HG03159 (cell line): ENCODE data around the gene M1AP.

Experiments used
- ATAC-seq: cut with Tn5 transposase; IDR thresholded peaks from one replicate; pipeline ENCODE4 v1.9.1; 2021; ENCODE audit warnings: mild to moderate bottlenecking, moderate library complexity; ENCODE audit not compliant: unreplicated experiment

M1AP gene

GRCh38 chr2:74528600-74529356, 119.4 kb downstream of the M1AP start:
- ATAC-seq: peak; percentile 4

DNA sequence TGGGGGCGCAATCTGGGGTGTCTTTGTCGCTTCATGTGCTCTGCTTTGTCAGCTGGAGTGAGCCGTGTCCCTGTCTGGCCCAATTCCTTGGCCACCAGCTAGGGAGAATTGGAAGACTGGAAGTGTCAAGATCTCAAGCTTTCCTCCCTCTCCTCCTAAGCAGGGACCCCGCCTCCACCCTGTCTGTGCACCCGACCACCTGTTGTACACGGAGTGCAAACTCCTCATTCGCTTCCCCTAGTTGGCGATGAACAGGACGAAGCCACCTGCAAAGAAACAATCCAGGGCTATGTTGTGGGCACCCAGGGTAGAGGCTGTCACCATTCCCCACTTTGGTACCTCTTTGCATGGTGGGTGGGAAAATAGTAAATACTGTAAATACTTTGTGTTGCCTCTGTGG, 120.4 kb downstream of the M1AP start:
- ATAC-seq: no peak

GRCh38 chr2:74526649-74527230, 121.4 kb downstream of the M1AP start:
- ATAC-seq: no peak

- no peak for ATAC-seq
Observed at GRCh38 chr2:74525717-74526648, 122.1 kb downstream of the M1AP start, which contains the start of gene DQX1. DQX1 (minus strand) TSS chr2:74526231; CDS start chr2:74525729, 502 bp downstream.

DNA sequence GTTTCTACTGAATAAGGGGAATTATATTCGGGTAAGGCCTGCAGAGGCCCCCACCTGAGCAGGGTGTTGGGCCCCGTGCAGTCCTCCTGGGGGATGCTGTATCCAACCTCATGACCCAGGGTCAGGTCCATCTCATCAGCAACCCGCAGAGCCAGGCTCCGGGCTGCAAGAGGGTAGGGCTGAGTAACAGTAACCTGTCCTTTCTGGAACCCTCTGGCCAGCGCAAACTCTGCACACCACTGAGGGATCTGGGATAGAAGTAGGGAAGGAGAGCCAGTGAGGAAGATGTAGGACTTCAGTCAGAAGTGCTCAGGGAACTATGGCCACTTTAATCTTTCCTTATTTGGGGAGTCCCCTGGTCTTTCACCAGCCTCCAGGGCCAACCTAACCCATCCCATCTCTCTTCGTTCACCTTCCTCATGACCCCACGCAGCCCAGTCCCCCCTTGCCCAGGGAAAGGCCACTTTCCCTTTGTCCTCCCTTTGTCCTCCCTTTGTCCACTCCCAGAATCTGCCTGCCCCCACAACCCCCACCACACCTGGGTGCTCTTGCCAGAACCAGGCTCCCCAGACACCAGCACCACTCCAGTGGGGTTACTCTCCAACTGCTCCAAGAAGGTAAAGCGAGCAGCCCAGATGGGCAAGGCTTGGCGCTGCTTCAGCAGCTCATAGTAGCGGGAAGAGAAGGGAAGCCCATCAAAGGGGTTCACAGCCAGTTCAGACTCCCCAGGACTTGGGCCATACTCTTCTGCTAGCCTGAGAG, 123.0 kb downstream of the M1AP start:
- no peak for ATAC-seq

GRCh38 chr2:74524005-74524404, 124.1 kb downstream of the M1AP start:
- no peak for ATAC-seq

GRCh38 chr2:74522516-74522915, 125.6 kb downstream of the M1AP start:
- no peak for ATAC-seq

- ATAC-seq: no peak
Observed at GRCh38 chr2:74516650-74517049, 131.5 kb downstream of the M1AP start.

DNA sequence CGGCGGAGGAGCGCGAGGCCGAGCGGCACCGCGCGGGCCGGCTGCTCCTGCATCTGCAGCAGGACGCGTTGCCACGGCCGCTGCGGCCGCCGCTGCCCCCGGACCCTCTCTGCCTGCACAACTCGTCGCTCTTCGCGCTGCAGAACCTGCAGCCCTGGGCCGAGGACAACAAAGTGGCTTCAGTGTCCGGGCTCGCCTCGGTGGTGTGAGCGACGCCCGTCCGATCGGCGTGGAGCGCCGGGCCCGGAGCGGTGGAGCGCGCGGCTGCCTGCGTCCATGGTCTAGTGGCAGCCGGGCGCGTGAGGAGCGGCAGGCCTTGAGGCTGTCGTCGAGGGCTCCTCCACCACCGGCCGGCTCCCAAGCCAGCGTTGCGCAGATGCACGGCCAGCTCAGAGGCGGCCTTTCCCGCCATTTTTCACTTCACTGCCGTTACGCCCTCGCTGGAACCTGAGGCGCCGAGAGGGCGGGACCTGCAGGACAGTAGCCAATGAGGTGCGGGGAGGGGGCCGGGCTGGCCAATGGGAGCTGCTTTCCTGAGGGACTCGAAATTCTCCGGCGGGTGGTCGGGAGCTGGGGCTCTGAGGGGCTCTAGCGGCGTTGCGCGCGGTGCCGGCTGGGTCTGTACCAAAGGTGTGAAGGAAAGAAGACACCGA, 132.0 kb downstream of the M1AP start:
- ATAC-seq: no peak

DNA sequence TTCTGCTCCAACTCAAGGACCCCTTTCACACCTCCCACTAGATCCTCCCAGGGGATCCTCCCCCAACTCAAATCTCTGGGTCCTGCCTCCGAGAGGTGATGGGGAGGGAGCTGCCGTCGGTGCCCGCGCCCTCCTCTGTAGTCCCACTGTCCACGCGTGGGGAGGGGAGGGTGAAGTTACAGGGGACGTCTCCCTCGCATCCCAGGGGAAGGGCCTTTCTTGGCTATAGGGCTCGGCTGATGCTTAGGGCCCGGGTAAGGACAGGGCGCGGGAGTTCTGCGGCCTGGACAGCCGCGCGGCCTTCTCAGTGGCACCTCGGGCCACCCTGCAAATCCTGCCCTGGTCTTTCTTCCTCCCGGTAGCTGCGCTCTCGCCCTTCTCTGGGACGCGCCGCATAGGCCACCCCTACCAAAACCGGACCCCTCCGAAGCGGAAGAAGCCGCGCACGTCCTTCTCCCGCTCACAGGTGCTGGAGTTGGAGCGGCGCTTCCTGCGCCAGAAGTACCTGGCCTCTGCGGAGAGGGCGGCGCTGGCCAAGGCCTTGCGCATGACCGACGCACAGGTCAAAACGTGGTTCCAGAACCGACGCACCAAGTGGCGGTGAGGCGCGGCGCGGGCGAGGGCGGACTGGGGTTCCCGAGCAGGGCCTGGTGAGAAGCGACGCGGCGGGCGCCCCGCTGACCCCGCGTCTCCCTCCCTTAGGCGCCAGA, 132.7 kb downstream of the M1AP start:
- no peak for ATAC-seq

GRCh38 chr2:74514368-74515270, 133.5 kb downstream of the M1AP start, which contains the start of gene TLX2:
TLX2 (plus strand) TSS chr2:74514450; CDS start chr2:74514807, 357 bp downstream.
- ATAC-seq: no peak

- ATAC-seq: no peak
Observed at GRCh38 chr2:74513605-74514367, 134.3 kb downstream of the M1AP start.

GRCh38 chr2:74512744-74513604, 135.2 kb downstream of the M1AP start:
- no peak for ATAC-seq

DNA sequence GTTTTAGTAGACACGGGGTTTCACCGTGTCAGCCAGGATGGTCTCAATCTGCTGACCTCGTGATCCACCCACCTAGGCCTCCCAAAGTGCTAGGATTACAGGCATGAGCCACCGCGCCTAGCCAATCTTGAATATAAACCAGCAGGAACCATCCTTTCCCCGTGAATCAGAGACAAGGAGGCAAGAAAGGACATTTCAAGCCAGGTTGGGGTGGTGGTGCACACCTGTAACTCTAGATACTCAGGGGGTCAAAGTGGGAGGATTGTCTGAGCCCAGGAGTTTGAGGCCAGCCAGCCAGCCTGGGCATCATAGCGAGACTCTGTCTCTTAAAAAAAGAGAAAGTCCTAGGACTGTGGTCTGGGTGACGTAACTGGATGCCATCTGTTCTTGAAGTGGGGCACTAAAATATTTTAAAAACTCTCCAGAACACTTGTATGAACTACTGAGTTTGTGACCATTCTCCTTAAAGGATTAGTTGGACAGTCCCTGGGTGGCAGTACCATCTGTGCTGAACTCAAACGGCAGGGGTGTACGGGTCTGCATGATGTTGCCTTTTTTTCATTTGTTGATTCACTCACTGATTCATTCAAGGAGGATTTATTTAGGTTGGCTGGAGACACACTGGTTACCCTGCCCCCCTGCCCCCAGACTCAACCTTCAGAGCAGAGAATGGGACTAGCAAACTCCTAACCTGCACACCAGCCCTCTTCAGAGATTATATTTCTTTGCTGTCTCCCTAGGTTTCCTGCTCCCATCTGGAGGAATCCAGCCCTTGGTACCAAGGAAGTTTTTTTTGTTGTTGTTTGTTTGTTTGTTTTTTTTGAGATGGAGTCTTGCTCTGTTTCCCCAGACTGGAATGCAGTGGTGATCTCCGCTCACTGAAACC, 136.8 kb downstream of the M1AP start:
- ATAC-seq: no peak

DNA sequence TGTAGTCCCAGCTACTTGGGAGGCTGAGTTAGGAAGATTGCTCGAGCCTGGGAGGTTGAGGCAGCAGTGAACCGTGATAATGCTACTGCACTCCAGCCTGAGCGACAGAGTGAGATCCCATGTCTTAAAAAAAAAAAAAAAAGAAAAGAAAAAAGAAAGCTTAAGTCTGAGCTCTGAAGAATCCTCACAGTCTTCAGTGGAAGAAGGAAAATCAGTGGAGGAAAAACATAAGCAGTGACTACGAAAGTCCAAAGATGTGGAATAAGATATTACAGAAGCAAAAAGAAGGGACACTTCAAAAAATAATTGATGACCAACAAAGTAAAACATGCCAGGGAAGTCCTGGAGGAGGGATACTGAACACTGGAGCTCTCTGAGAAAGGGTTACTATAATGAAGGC, 137.9 kb downstream of the M1AP start:
- ATAC-seq: no peak
